ENCODE results near the gene ZNF136. TPM values are rescaled to one million over a fixed set of nuclear protein-coding genes. Genes with fewer than 3 reads are reported as not detected.

ZNF136 gene
- total RNA-seq, 1 experiment from 2014 or later = 5.3 TPM

DNA sequence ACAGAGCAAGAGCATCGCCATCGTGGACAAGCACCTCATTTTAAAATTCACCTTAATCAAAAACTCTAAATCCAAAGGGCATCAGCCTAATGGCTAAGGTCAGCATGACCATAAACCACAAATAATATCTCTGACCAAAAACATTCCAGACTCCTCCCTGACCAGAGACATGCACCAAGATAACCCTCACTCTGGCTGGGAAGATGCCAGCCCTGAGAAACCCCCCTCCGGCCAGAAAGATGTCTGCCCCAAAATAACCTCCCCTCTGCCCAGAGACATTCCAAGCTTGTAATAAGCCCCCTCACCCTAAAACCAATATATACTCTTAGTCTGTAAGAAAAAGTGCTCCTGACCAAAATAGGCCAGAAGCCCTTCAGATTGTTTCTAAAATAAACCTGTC, 70.1 kb downstream of the ZNF136 start:
- Histone ChIP-seq H3K27me3 (ENCODE audit: insufficient read depth, low read depth) (no peaks in the 10 kb centered on the region), H3K4me2 (no peak overlapping the region), H3K4me3 (no peak overlapping the region), H3F3A (ENCODE audit: insufficient read depth, low read depth) (no peaks in the 10 kb centered on the region), H3K9me3 (ENCODE audit: insufficient read depth, low read depth) (no peaks in the 10 kb centered on the region), H2AFZ (no peak overlapping the region), H3K27ac (no peak overlapping the region), H3K4me1 (replicated peaks; ENCODE audit: insufficient read depth) (no peaks in the 10 kb centered on the region), H3K79me2 (ENCODE audit: low read depth) (no peaks in the 10 kb centered on the region), H4K20me1 (ENCODE audit: insufficient read depth) (no peaks in the 10 kb centered on the region), H3K9me2 (ENCODE audit: insufficient read depth) (no peaks in the 10 kb centered on the region), H3K36me3 (ENCODE audit: low read depth) (no peaks in the 10 kb centered on the region)
- intact Hi-C loops (cut with micrococcal nuclease; ENCODE audit: unreplicated experiment) = no loop called here
- no TSS peak for BruUV-seq (replicated peaks)
- TF ChIP-seq, protein P1, sequence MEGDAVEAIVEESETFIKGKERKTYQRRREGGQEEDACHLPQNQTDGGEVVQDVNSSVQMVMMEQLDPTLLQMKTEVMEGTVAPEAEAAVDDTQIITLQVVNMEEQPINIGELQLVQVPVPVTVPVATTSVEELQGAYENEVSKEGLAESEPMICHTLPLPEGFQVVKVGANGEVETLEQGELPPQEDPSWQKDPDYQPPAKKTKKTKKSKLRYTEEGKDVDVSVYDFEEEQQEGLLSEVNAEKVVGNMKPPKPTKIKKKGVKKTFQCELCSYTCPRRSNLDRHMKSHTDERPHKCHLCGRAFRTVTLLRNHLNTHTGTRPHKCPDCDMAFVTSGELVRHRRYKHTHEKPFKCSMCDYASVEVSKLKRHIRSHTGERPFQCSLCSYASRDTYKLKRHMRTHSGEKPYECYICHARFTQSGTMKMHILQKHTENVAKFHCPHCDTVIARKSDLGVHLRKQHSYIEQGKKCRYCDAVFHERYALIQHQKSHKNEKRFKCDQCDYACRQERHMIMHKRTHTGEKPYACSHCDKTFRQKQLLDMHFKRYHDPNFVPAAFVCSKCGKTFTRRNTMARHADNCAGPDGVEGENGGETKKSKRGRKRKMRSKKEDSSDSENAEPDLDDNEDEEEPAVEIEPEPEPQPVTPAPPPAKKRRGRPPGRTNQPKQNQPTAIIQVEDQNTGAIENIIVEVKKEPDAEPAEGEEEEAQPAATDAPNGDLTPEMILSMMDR (conservative IDR thresholded peaks at IDR 0.05) = no peak
- TF ChIP-seq EZH2 (IDR thresholded peaks at IDR 0.05; ENCODE audit: low read depth) = no peak
- ChIA-PET CTCF (no interaction called here), POLR2A (ENCODE audit: unreplicated experiment) (no interaction called here)
- DNase-seq = no peak

GRCh38 chr19:12237143-12237839, 74.4 kb downstream of the ZNF136 start:
- no peaks in the 10 kb centered on the region for H3K27me3 ChIP-seq (ENCODE audit: insufficient read depth, low read depth)
- H2AFZ ChIP-seq = no peak overlapping the region
- TF ChIP-seq, protein P1 (conservative IDR thresholded peaks at IDR 0.05) = no peak
- no peak for TF ChIP-seq EZH2 (IDR thresholded peaks at IDR 0.05; ENCODE audit: low read depth)
- no peak overlapping the region for H3K27ac ChIP-seq
- no peak overlapping the region for H3K4me3 ChIP-seq
- H4K20me1 ChIP-seq (ENCODE audit: insufficient read depth) = no peaks in the 10 kb centered on the region
- no peaks in the 10 kb centered on the region; the same call in 1 of the 2 replicates for H3K9me3 ChIP-seq (ENCODE audit: insufficient read depth, low read depth)
- CTCF ChIA-PET = no interaction called here
- BruUV-seq (replicated peaks) = no TSS peak
- H3K4me1 ChIP-seq (replicated peaks; ENCODE audit: insufficient read depth) = no peaks in the 10 kb centered on the region
- intact Hi-C loops (cut with micrococcal nuclease; ENCODE audit: unreplicated experiment) = no loop called here
- H3K4me2 ChIP-seq = no peak overlapping the region
- no peaks in the 10 kb centered on the region for H3K36me3 ChIP-seq (ENCODE audit: low read depth)
- DNase-seq = no peak
- no peaks in the 10 kb centered on the region for H3K79me2 ChIP-seq (ENCODE audit: low read depth)
- no peaks in the 10 kb centered on the region for H3K9me2 ChIP-seq (ENCODE audit: insufficient read depth)
- no peaks in the 10 kb centered on the region for H3F3A ChIP-seq (ENCODE audit: insufficient read depth, low read depth)
- POLR2A ChIA-PET (ENCODE audit: unreplicated experiment) = no interaction called here

Other genes starting within 250 kb of the ZNF136 start
- 7.6 and 7.8 TPM in 2 replicates for gene ZNF700, start 238.0 kb upstream of the ZNF136 start, total RNA-seq (2021)
- 0.55 and 0.83 TPM in 2 replicates for gene ZNF763, start 198.1 kb upstream of the ZNF136 start, total RNA-seq (2021)
- 2.6 and 3.1 TPM in 2 replicates for gene ZNF433, start 127.4 kb upstream of the ZNF136 start, total RNA-seq (2021)
- 0.33 and 0.46 TPM in 2 replicates for gene ZNF878, start 110.1 kb upstream of the ZNF136 start, total RNA-seq (2021)
- 4.9 and 6.6 TPM in 2 replicates for gene ZNF844, start 98.4 kb upstream of the ZNF136 start, total RNA-seq (2021)
- 2.9 and 8.6 TPM in 2 replicates for gene ZNF20, start 22.7 kb upstream of the ZNF136 start, total RNA-seq (2021)
- gene ZNF625, start 6.4 kb upstream of the ZNF136 start, total RNA-seq (2021) = 5.7 and 6.4 TPM in 2 replicates
- gene ZNF44, start 131.8 kb downstream of the ZNF136 start, total RNA-seq (2021) = 4.0 and 5.0 TPM in 2 replicates
- 1.1 and 1.8 TPM in 2 replicates for gene ZNF563, start 170.5 kb downstream of the ZNF136 start, total RNA-seq (2021)
- not detected in 2 replicates for gene ZNF442, start 202.6 kb downstream of the ZNF136 start, total RNA-seq (2021)
- gene ZNF799, start 238.2 kb downstream of the ZNF136 start, total RNA-seq (2021) = 2.5 and 2.9 TPM in 2 replicates

All from PC-9 (cell line).